A673 (cell line): Measurements from ENCODE around the gene BCAP29. TPM values are rescaled to one million over a fixed set of nuclear protein-coding genes. Genes with fewer than 3 reads are reported as not detected.

Source experiments
- BruUV-seq: library from RNA; stranded (reverse); fragments of 400-500 nt; replicated peaks from 2 replicates; lab custom pipeline; 2021; lab: Mats Ljungman, UMichigan
- CTCF ChIA-PET: fragments of 300-600 bp; sonication (Branson Sonifier 250); formaldehyde crosslinking; loops from one replicate; lab custom pipeline; 2022; ENCODE audit warnings: antibody characterized with exemption; lab: Charles Lee
- POLR2A ChIA-PET: fragments of 300-600 bp; sonication (Branson Sonifier 250); formaldehyde crosslinking; loops from one replicate; lab custom pipeline; 2022; ENCODE audit warnings: antibody characterized with exemption; ENCODE audit not compliant: low non-redundant PET; lab: Charles Lee
- DNase-seq: peaks from one replicate; pipeline ENCODE4 v3.0.0-alpha.2; 2015; ENCODE audit warnings: low spot score
- H3K27ac ChIP-seq: fragments of 200-600 bp; sonication (generic); 2 replicates; pipeline ENCODE4 v1.5.1; 2016; ENCODE audit warnings: mixed run types, low read depth, mild to moderate bottlenecking, mixed read lengths, antibody characterized with exemption, low read length; ENCODE audit not compliant: poor library complexity, severe bottlenecking
- H3K27me3 ChIP-seq: fragments of 200-600 bp; sonication (generic); replicated peaks from 2 replicates; pipeline ENCODE4 v1.6.1; 2017; ENCODE audit warnings: mixed run types, low read depth, mild to moderate bottlenecking, mixed read lengths, antibody characterized with exemption, low read length; ENCODE audit not compliant: insufficient read depth, poor library complexity
- H3K36me3 ChIP-seq: fragments of 200-600 bp; sonication (generic); 2 replicates; pipeline ENCODE4 v1.6.1; 2016; ENCODE audit warnings: mixed run types, mild to moderate bottlenecking, mixed read lengths, antibody characterized with exemption, low read length; ENCODE audit not compliant: insufficient read depth, poor library complexity, severe bottlenecking
- H3K4me1 ChIP-seq: fragments of 200-600 bp; sonication (generic); 2 replicates; pipeline ENCODE4 v1.6.1; 2017; ENCODE audit warnings: mixed run types, mild to moderate bottlenecking, mixed read lengths, antibody characterized with exemption, low read length; ENCODE audit not compliant: insufficient read depth, poor library complexity, severe bottlenecking
- H3K4me3 ChIP-seq: fragments of 200-600 bp; sonication (generic); 2 replicates; pipeline ENCODE4 v1.5.1; 2016; ENCODE audit warnings: low read depth, mixed run types, mild to moderate bottlenecking, mixed read lengths, low read length; ENCODE audit not compliant: poor library complexity, severe bottlenecking
- H3K9me3 ChIP-seq: fragments of 200-600 bp; sonication (generic); 2 replicates; pipeline ENCODE4 v1.6.1; 2016; ENCODE audit warnings: mixed run types, low read depth, mild to moderate bottlenecking, mixed read lengths, antibody characterized with exemption, low read length; ENCODE audit not compliant: poor library complexity, severe bottlenecking
- CTCF ChIP-seq: fragments of 300-800, 200-600 bp; sonication (generic); conservative IDR thresholded peaks from 2 replicates; pipeline ENCODE4 v1.5.1; 2017; ENCODE audit warnings: low read depth, mild to moderate bottlenecking, antibody characterized with exemption, low read length, moderate library complexity, mixed read lengths
- EZH2 ChIP-seq: fragments of 200-600 bp; sonication (generic); IDR thresholded peaks from 2 replicates; pipeline ENCODE4 v1.6.1; 2017; ENCODE audit warnings: borderline replicate concordance, low read depth, mild to moderate bottlenecking, mixed read lengths, antibody characterized with exemption, low read length; ENCODE audit not compliant: poor library complexity, severe bottlenecking
- intact Hi-C: fragments of 100-400 bp; cut with micrococcal nuclease; formaldehyde crosslinking; loops from one replicate; pipeline ENCODE4 v1.10.0; 2022; ENCODE audit not compliant: unreplicated experiment
- total RNA-seq: library from RNA; stranded (reverse); gene quantifications from 2 replicates; pipeline ENCODE4 v1.2.3, GENCODE V29; 2021

Gene BCAP29
- total RNA-seq, 1 experiment from 2014 or later, result 32.0 TPM

- no peak for DNase-seq
- H3K27ac ChIP-seq, result no peak overlapping the region
- H3K4me3 ChIP-seq, result no peak overlapping the region
- BruUV-seq, result no TSS peak
- intact Hi-C loops, result no loop called here
- peaks cover 3% of the 10 kb centered on the region for H3K36me3 ChIP-seq
- ChIA-PET POLR2A (no interaction called here), CTCF (no interaction called here)
- no peaks in the 10 kb centered on the region for H3K4me1 ChIP-seq
- no peaks in the 10 kb centered on the region for H3K27me3 ChIP-seq
- TF ChIP-seq CTCF (no peak), EZH2 (no peak)
- no peaks in the 10 kb centered on the region for H3K9me3 ChIP-seq
Observed at GRCh38 chr7:107538001-107538400, 42.0 kb upstream of the BCAP29 start.

GRCh38 chr7:107543338-107543993, 36.6 kb upstream of the BCAP29 start:
- DNase-seq, result no peak
- CTCF ChIA-PET, result no interaction called here

GRCh38 chr7:107544848-107545591, 35.0 kb upstream of the BCAP29 start:
- H3K36me3 ChIP-seq, result peaks cover 25% of the 10 kb centered on the region
- intact Hi-C loops, result no loop called here
- H3K27me3 ChIP-seq, result no peaks in the 10 kb centered on the region
- H3K4me1 ChIP-seq, result no peaks in the 10 kb centered on the region
- no peak overlapping the region for H3K27ac ChIP-seq
- BruUV-seq, result no TSS peak
- no peak overlapping the region for H3K4me3 ChIP-seq
- peaks cover 19% of the 10 kb centered on the region for H3K9me3 ChIP-seq
- TF ChIP-seq CTCF, result no peak
- ChIA-PET CTCF (no interaction called here), POLR2A (no interaction called here)
- DNase-seq, result no peak

More at GRCh38 chr7:107543338-107543993, 36.6 kb upstream of the BCAP29 start:
- Histone ChIP-seq H3K4me1 (no peaks in the 10 kb centered on the region), H3K9me3 (peaks cover 19% of the 10 kb centered on the region), H3K4me3 (no peak overlapping the region), H3K36me3 (peaks cover 25% of the 10 kb centered on the region), H3K27ac (no peak overlapping the region), H3K27me3 (no peaks in the 10 kb centered on the region)
- POLR2A ChIA-PET, result no interaction called here
- TF ChIP-seq CTCF, result no peak
- no peak for TF ChIP-seq EZH2
- intact Hi-C loops, result no loop called here
- no TSS peak for BruUV-seq
